NB4 (cell line): ENCODE data around the gene ELMOD2.
A peak's percentile ranks its signal among the peaks of the same experiment; 100 is the strongest.

Experiments
- DNase-seq: peaks from one replicate; pipeline ENCODE4 v3.0.0; 2010; ENCODE audit warnings: low read depth
- H3K4me3 ChIP-seq: one replicate; pipeline ENCODE4 v1.5.1; 2011; ENCODE audit warnings: mild to moderate bottlenecking, low read depth, low read length, moderate library complexity
- MYC ChIP-seq: IDR thresholded peaks from 2 replicates; pipeline ENCODE4 v1.6.1; 2011; ENCODE audit warnings: low read depth, low read length
- POLR2A ChIP-seq: IDR thresholded peaks from 2 replicates; pipeline ENCODE4 v1.6.1; 2011; ENCODE audit warnings: mild to moderate bottlenecking; ENCODE audit not compliant: insufficient read length; ENCODE audit errors: extremely low read depth
- TF ChIP-seq, protein P1 (sequence below): IDR thresholded peaks from 2 replicates; pipeline ENCODE4 v1.6.1; 2011; ENCODE audit warnings: low read depth, low read length
- TF ChIP-seq, protein P2 (sequence below): IDR thresholded peaks from one replicate; pipeline ENCODE4 v1.5.1; 2012; ENCODE audit warnings: low read depth, low read length

The ELMOD2 gene

DNA sequence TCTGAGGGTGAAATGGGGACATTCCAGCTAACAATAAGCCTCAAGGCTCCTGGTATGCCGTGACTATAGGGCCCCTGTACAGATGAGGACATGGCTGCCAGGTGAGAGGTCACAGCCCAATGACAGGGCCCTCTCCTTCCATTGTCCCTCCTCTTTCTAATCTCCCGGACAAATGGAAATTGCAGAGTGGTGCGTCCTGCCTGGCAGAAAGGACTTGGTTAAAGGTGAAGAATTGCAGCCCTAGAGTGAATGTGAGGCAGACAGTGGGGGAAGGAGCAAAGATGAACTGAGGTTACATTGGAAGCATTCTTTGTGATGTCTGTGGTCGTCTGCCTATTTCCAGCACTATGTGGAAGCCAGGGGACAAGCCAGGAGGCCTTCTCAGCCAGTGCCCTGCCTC lies 51.5 kb downstream of the ELMOD2 start:
- no peak for DNase-seq
- TF ChIP-seq MYC (no peak), POLR2A (no peak)
- TF ChIP-seq, protein P1, sequence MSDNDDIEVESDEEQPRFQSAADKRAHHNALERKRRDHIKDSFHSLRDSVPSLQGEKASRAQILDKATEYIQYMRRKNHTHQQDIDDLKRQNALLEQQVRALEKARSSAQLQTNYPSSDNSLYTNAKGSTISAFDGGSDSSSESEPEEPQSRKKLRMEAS, result no peak
- TF ChIP-seq, protein P2, sequence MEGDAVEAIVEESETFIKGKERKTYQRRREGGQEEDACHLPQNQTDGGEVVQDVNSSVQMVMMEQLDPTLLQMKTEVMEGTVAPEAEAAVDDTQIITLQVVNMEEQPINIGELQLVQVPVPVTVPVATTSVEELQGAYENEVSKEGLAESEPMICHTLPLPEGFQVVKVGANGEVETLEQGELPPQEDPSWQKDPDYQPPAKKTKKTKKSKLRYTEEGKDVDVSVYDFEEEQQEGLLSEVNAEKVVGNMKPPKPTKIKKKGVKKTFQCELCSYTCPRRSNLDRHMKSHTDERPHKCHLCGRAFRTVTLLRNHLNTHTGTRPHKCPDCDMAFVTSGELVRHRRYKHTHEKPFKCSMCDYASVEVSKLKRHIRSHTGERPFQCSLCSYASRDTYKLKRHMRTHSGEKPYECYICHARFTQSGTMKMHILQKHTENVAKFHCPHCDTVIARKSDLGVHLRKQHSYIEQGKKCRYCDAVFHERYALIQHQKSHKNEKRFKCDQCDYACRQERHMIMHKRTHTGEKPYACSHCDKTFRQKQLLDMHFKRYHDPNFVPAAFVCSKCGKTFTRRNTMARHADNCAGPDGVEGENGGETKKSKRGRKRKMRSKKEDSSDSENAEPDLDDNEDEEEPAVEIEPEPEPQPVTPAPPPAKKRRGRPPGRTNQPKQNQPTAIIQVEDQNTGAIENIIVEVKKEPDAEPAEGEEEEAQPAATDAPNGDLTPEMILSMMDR, result no peak
- H3K4me3 ChIP-seq, result no peak overlapping the region

DNA sequence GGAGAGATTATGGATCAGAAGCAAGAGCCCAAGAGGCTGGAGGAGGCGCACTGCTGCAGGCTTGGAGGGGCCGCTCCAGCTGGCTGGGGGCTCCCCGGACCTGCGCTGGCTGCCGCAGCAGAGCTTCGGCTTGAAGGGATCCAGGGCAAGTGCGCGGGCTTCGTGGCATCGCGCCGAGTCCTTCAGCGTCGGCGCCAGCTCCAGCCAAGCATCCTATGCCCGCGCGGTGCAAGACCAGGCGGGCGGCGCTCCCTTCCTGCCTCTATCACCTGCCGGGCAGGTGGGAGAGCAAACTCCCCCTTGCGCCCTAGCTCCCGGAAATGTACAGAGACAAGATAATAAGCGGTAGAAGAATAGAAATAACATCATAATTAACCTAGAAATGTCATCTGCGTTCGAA lies 55.3 kb downstream of the ELMOD2 start:
- H3K4me3 ChIP-seq, result no peak overlapping the region
- DNase-seq, result no peak
- TF ChIP-seq, protein P2, result no peak
- TF ChIP-seq, protein P1, result no peak
- TF ChIP-seq POLR2A, result no peak
- TF ChIP-seq MYC, result no peak

DNA sequence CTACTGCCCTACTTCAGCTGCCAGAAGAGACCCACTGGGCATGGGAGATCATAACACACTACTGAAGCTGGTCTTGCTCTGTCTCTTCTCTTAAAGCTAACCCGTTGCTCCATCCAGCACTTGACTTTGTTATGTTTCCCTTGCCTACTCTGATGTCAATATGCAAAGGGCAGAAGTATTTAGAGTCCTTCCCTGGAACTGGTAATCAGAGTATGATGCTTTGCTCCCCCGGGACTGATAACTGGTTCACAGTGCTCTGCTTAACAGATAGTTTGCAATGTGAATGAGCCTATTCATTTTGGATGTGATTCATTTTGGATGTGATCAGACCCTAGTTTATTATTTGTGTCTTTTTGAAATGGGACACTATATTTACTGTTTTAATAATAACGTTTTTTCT lies 57.1 kb downstream of the ELMOD2 start:
- peak; percentile 4 for DNase-seq
- TF ChIP-seq POLR2A (no peak), MYC (no peak)
- TF ChIP-seq, protein P1, result no peak
- TF ChIP-seq, protein P2, result no peak

DNA sequence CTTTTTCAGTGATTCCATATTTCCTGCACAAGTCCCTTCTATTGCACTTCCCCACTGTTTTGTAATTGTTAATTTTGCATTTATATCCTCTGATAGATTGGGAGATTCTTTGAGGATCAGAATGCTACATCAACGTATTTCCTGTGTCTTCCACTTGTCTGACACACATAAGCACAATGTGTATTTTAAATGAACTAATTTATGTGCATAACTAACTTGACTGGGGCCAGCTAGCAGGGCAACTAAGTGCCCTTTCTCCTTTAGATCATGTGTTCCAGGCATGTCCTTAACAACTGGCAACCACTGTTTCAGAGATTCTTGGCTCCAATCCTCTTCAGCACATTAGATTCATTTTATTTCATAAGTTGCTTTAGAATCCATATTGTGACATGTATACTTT lies 60.5 kb downstream of the ELMOD2 start:
- no peak overlapping the region for H3K4me3 ChIP-seq
- TF ChIP-seq MYC, result no peak
- TF ChIP-seq, protein P2, result no peak
- no peak for DNase-seq

More for the DNA sequence above, 57.1 kb downstream of the ELMOD2 start:
- H3K4me3 ChIP-seq, result no peak overlapping the region

DNA sequence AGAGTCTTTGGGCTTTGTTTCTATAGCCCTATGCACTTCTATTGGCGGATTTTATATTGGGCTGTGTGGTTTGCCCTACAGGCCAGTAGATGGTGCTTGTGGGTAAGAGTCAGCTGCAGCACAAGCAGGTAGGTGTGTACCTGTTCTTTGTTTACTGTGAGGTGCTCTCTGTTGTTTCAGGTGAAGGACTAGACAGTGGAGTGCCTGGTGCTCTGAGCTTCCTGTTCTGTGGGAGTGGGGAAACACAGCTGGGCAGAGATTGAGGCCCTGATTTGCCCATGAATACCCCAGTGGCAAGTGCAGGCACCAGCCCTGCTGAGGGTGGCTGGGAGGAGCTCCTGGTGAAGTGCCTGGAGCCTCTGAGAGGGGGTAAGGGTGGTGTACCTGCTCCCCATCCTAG lies 71.1 kb downstream of the ELMOD2 start:
- DNase-seq, result no peak
- TF ChIP-seq POLR2A, result no peak
- TF ChIP-seq, protein P2, result peak; percentile 11
- no peak overlapping the region for H3K4me3 ChIP-seq

DNA sequence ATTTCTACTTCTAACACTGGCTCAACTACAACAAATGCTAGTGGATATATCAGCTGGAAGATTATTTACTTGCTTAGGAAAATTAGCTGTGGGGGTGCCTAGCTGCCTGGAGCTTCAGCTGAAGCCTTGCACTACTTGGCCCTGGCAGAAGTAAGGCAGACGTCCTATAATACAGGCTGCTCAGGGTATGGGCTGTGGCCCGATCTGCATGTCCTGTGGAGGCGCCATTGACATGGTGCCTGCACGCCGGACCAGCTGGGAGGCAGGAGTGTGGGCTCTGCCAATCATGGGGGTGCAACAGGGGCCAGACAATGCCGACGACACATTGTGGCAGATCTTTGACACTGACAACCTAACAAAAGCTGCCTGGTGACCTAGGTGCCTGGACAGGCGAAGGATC lies 76.4 kb downstream of the ELMOD2 start:
- DNase-seq, result no peak
- no peak overlapping the region for H3K4me3 ChIP-seq
- TF ChIP-seq MYC (no peak), POLR2A (no peak)
- TF ChIP-seq, protein P1, result no peak
- TF ChIP-seq, protein P2, result no peak
